ENCODE measurements around the gene DNAL1.

GRCh38 chr14:73744175-73744867, 99.5 kb downstream of the DNAL1 start:
- TF ChIP-seq SMAD3 (CRISPR knock-in tag; IDR thresholded peaks at IDR 0.05; ENCODE audit: borderline replicate concordance) (no peak), CTCF (IDR thresholded peaks at IDR 0.05) (no peak), MAX (CRISPR knock-in tag; IDR thresholded peaks at IDR 0.05) (no peak), SP1 (CRISPR knock-in tag; conservative IDR thresholded peaks at IDR 0.05) (no peak), ZNF423 (CRISPR knock-in tag; IDR thresholded peaks at IDR 0.05) (no peak), CREB1 (CRISPR knock-in tag; IDR thresholded peaks at IDR 0.05) (no peak), ZNF219 (CRISPR knock-in tag; IDR thresholded peaks at IDR 0.05; ENCODE audit: borderline replicate concordance) (no peak), CREM (CRISPR knock-in tag; IDR thresholded peaks at IDR 0.05) (no peak), FOXK1 (CRISPR knock-in tag; IDR thresholded peaks at IDR 0.05) (no peak), IRF2 (CRISPR knock-in tag; IDR thresholded peaks at IDR 0.05; ENCODE audit: borderline replicate concordance, low read depth) (no peak), ZNF138 (CRISPR knock-in tag; conservative IDR thresholded peaks at IDR 0.05) (no peak)
- TF ChIP-seq, protein P1, sequence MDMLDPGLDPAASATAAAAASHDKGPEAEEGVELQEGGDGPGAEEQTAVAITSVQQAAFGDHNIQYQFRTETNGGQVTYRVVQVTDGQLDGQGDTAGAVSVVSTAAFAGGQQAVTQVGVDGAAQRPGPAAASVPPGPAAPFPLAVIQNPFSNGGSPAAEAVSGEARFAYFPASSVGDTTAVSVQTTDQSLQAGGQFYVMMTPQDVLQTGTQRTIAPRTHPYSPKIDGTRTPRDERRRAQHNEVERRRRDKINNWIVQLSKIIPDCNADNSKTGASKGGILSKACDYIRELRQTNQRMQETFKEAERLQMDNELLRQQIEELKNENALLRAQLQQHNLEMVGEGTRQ (CRISPR knock-in tag; IDR thresholded peaks at IDR 0.05), result no peak
- TF ChIP-seq, protein P2, sequence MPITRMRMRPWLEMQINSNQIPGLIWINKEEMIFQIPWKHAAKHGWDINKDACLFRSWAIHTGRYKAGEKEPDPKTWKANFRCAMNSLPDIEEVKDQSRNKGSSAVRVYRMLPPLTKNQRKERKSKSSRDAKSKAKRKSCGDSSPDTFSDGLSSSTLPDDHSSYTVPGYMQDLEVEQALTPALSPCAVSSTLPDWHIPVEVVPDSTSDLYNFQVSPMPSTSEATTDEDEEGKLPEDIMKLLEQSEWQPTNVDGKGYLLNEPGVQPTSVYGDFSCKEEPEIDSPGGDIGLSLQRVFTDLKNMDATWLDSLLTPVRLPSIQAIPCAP (CRISPR knock-in tag; IDR thresholded peaks at IDR 0.05), result no peak
- TF ChIP-seq, protein P3, sequence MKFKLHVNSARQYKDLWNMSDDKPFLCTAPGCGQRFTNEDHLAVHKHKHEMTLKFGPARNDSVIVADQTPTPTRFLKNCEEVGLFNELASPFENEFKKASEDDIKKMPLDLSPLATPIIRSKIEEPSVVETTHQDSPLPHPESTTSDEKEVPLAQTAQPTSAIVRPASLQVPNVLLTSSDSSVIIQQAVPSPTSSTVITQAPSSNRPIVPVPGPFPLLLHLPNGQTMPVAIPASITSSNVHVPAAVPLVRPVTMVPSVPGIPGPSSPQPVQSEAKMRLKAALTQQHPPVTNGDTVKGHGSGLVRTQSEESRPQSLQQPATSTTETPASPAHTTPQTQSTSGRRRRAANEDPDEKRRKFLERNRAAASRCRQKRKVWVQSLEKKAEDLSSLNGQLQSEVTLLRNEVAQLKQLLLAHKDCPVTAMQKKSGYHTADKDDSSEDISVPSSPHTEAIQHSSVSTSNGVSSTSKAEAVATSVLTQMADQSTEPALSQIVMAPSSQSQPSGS (CRISPR knock-in tag; IDR thresholded peaks at IDR 0.05; ENCODE audit: borderline replicate concordance, low read depth), result no peak
